K562 (cell line): ENCODE results near the gene CNKSR2. TPM values are rescaled to one million over a fixed set of nuclear protein-coding genes. Genes with fewer than 3 reads are reported as not detected.

Source experiments
- ATAC-seq: fragments of 200-7000 bp; cut with Tn5 transposase; 3 replicates; pipeline ENCODE4 v1.9.1; 2020; ENCODE audit warnings: moderate library complexity
- BruUV-seq: library from RNA; stranded (reverse); fragments of 400-500 nt; replicated peaks from 2 replicates; lab custom pipeline; 2021; lab: Mats Ljungman, UMichigan
- CTCF ChIA-PET: fragments of 300-600 bp; formaldehyde crosslinking; extraction: SDS; loops from one replicate; lab custom pipeline; 2021; ENCODE audit warnings: low intra/inter-chr PET ratio; lab: Yijun Ruan, JAX
- POLR2A ChIA-PET: fragments of 300-600, 350-650 bp; sonication (Branson Sonifier 250); formaldehyde crosslinking; extraction: SDS; loops from one replicate; lab custom pipeline; 2021; ENCODE audit warnings: antibody characterized with exemption, inconsistent platforms; lab: Yijun Ruan, JAX
- DNase-seq, 4 experiments: peaks; one replicate each; pipeline versions ENCODE4 v3.0.0 to v3.0.0-alpha.2; 2011 to 2018; ENCODE audit warnings: low spot score in 3 of 4, mixed read lengths in 3 of 4; ENCODE audit errors: extremely low read depth in 1 of 4
- FAIRE-seq: peaks from 2 replicates; lab custom pipeline; 2011; peaks lifted over from hg19 to GRCh38; lab: Jason Lieb, UNC
- H2AFZ ChIP-seq: 2 replicates; pipeline ENCODE4 v1.6.0; 2011; ENCODE audit warnings: low read depth, low read length, control low read depth, inconsistent platforms
- H3K27ac ChIP-seq: fragments of 200-600 bp; 3 replicates; pipeline ENCODE4 v1.8.0; 2011; ENCODE audit warnings: low read depth, mild to moderate bottlenecking, control low read depth, inconsistent platforms, low read length, moderate library complexity, mixed read lengths; ENCODE audit errors: extremely low read depth
- H3K27me3 ChIP-seq, 2 experiments: fragments of 300-600 bp in 1 of 2; 2 replicates in 1 of 2; 3 replicates in 1 of 2; pipeline versions ENCODE4 v1.6.0 to v1.8.0; 2011; ENCODE audit warnings: inconsistent platforms in 2 of 2, low read length in 2 of 2, mild to moderate bottlenecking in 1 of 2, mixed read lengths in 1 of 2, moderate library complexity in 1 of 2; ENCODE audit not compliant: control insufficient read depth in 2 of 2, insufficient read depth in 2 of 2
- H3K36me3 ChIP-seq: fragments of 300-600 bp; 3 replicates; pipeline ENCODE4 v1.8.0; 2011; ENCODE audit warnings: mild to moderate bottlenecking, low read length, inconsistent platforms; ENCODE audit not compliant: control insufficient read depth, insufficient read depth
- H3K4me1 ChIP-seq, 2 experiments: fragments of 200-600 bp in 1 of 2; replicated peaks in 1 of 2; 2 replicates in 1 of 2; 3 replicates in 1 of 2; pipeline versions ENCODE4 v1.5.1 to v1.8.0; 2011; ENCODE audit warnings: inconsistent platforms in 2 of 2, low read length in 2 of 2, mild to moderate bottlenecking in 1 of 2, mixed read lengths in 1 of 2, moderate library complexity in 1 of 2; ENCODE audit not compliant: control insufficient read depth in 2 of 2, insufficient read depth in 2 of 2
- H3K4me2 ChIP-seq: 2 replicates; pipeline ENCODE4 v1.6.1; 2011; ENCODE audit warnings: low read length, control low read depth, inconsistent platforms, mixed read lengths; ENCODE audit not compliant: insufficient read depth
- H3K4me3 ChIP-seq: fragments of 200-600 bp; sonication (generic), shearing (Covaris generic); 2 replicates; pipeline ENCODE4 v1.5.1; 2016; ENCODE audit warnings: control low read depth, inconsistent platforms
- H3K79me2 ChIP-seq: fragments of 200-600 bp; 3 replicates; pipeline ENCODE4 v1.8.0; 2011; ENCODE audit warnings: low read length, inconsistent platforms; ENCODE audit not compliant: control insufficient read depth, insufficient read depth
- H3K9ac ChIP-seq, 2 experiments: 2 replicates each; pipeline versions ENCODE4 v1.6.0 to v1.6.1; 2011; ENCODE audit warnings: low read depth in 2 of 2, low read length in 2 of 2, control low read depth in 1 of 2, inconsistent platforms in 1 of 2, mild to moderate bottlenecking in 1 of 2, mixed read lengths in 1 of 2; ENCODE audit not compliant: insufficient read depth in 1 of 2
- H3K9me1 ChIP-seq: one replicate; pipeline ENCODE4 v1.6.0; 2011; ENCODE audit warnings: inconsistent platforms, mild to moderate bottlenecking, low read length, moderate library complexity; ENCODE audit not compliant: control insufficient read depth, insufficient read depth
- H3K9me3 ChIP-seq: replicated peaks from 2 replicates; pipeline ENCODE4 v1.5.1; 2011; ENCODE audit warnings: low read depth, low read length, inconsistent platforms; ENCODE audit not compliant: control insufficient read depth, insufficient read depth
- H4K20me1 ChIP-seq: replicated peaks from 2 replicates; pipeline ENCODE4 v1.6.1; 2011; ENCODE audit warnings: low read length, inconsistent platforms, mixed read lengths; ENCODE audit not compliant: control insufficient read depth, insufficient read depth
- ATF7 ChIP-seq: fragments of 450-650 bp; IDR thresholded peaks from 2 replicates; pipeline ENCODE4 v1.7.1; 2014; ENCODE audit warnings: mild to moderate bottlenecking, moderate library complexity
- HNRNPLL ChIP-seq: fragments of 200-400 bp; formaldehyde crosslinking; IDR thresholded peaks from 2 replicates; pipeline ENCODE4 v1.6.1; 2017; ENCODE audit warnings: low read length, low read depth, mild to moderate bottlenecking; ENCODE audit not compliant: poor library complexity, severe bottlenecking
- RREB1 ChIP-seq: fragments of 250-450 bp; sonication (Bioruptor Pico); IDR thresholded peaks from 2 replicates; pipeline ENCODE4 v1.4.0; 2020
- ZFP36 ChIP-seq: fragments of 150-350 bp; IDR thresholded peaks from 2 replicates; pipeline ENCODE4 v1.6.1; 2018; ENCODE audit warnings: low read length, low read depth; ENCODE audit not compliant: partially characterized antibody
- ZNF263 ChIP-seq: sonication (generic); formaldehyde crosslinking; IDR thresholded peaks from 2 replicates; pipeline ENCODE4 v1.8.0; 2022; ENCODE audit warnings: mild to moderate bottlenecking, missing genetic modification reagents, borderline replicate concordance
- ZNF282 ChIP-seq: sonication (generic); formaldehyde crosslinking; IDR thresholded peaks from 2 replicates; pipeline ENCODE4 v1.8.1; 2023; ENCODE audit warnings: missing genetic modification reagents
- WGBS: fragments of 100-300 bp; shearing (Covaris generic); methylation state at CpG from one replicate; pipeline ENCODE4 v1.1.6; 2016; ENCODE audit warnings: low coverage, mixed read lengths; ENCODE audit not compliant: insufficient coverage; ENCODE audit errors: missing lambda C conversion rate; 5-methylcytosine and 5-hydroxymethylcytosine counted together
- in situ Hi-C: fragments of 300-500 bp; cut with MboI; formaldehyde crosslinking; loops from 4 replicates; pipeline ENCODE4 v1.15.0; 2018; ENCODE audit warnings: inconsistent platforms, mixed read lengths
- intact Hi-C: fragments of 100-400 bp; cut with micrococcal nuclease; formaldehyde crosslinking; loops from 2 replicates; pipeline ENCODE4 v1.14.2; 2022
- polyA plus RNA-seq, 8 experiments: library from polyadenylated mRNA; depleted of rRNA in 4 of 8; stranded (reverse) in 5 of 8; unstranded in 3 of 8; fragments of >200 nt; fragmentation: Nextera tagmentation in 2 of 8; fragmentation: Illumina TruSeq in 1 of 8; extraction: Ambion mirVana in 2 of 8; extraction: Trizol in 1 of 8; gene quantifications; 2 replicates each; pipeline versions ENCODE4 v1.2.1 to v1.2.3, GENCODE V29; 2011 to 2014; ENCODE audit warnings: inconsistent platforms in 1 of 8, missing spikeins in 1 of 8
- total RNA-seq, 7 experiments: library from RNA; depleted of rRNA in 6 of 7; stranded (reverse); fragments of >200 nt in 6 of 7; fragmentation: Illumina TruSeq in 2 of 7; extraction: Trizol in 2 of 7; gene quantifications; 2 replicates each; pipeline versions ENCODE4 v1.2.1 to v1.2.3, GENCODE V29; 2011 to 2021; ENCODE audit warnings: low replicate concordance in 1 of 7

The CNKSR2 gene
- total and polyA plus RNA-seq, 9 of the 15 experiments (the other 6 are each of a cell fraction or from before 2014, with no cell fraction given) = not detected

GRCh38 chrX:21610168-21610567 lies 235.9 kb downstream of the CNKSR2 start:
- CTCF ChIA-PET = no interaction called here
- TF ChIP-seq ZNF263 (CRISPR knock-in tag) (no peak), ATF7 (no peak)
- in situ Hi-C loops = no loop called here

GRCh38 chrX:21612154-21612553 lies 237.9 kb downstream of the CNKSR2 start:
- H3K9me3 ChIP-seq = no peaks in the 10 kb centered on the region; the same call in 1 of the 2 replicates
- whole genome bisulfite sequencing = 2% methylated on average over 3 of the region's 5 CpGs
- FAIRE-seq (no peak), DNase-seq (no peak)
- no peak overlapping the region for H3K9ac ChIP-seq
- H3K4me2 ChIP-seq = no peak overlapping the region
- CTCF ChIA-PET = no interaction called here
- H3K79me2 ChIP-seq = no peaks in the 10 kb centered on the region
- intact Hi-C loops = no loop called here
- no peaks in the 10 kb centered on the region for H3K9me1 ChIP-seq
- no peak overlapping the region for H3K4me3 ChIP-seq
- BruUV-seq = no TSS peak
- no peaks in the 10 kb centered on the region for H3K4me1 ChIP-seq
- no peaks in the 10 kb centered on the region for H3K36me3 ChIP-seq
- H2AFZ ChIP-seq = no peak overlapping the region
- POLR2A ChIA-PET = no interaction called here
- TF ChIP-seq HNRNPLL (no peak), ZFP36 (no peak), RREB1 (CRISPR knock-in tag) (no peak), ZNF282 (CRISPR knock-in tag) (no peak)
- TF ChIP-seq, all 486 proteins: peak for 0
- no peaks in the 10 kb centered on the region for H4K20me1 ChIP-seq
- no peak for ATAC-seq
- H3K27ac ChIP-seq = no peak overlapping the region
- in situ Hi-C loops = no loop called here
- no peaks in the 10 kb centered on the region for H3K27me3 ChIP-seq

More at GRCh38 chrX:21610168-21610567, 235.9 kb downstream of the CNKSR2 start:
- no peaks in the 10 kb centered on the region for H3K79me2 ChIP-seq
- BruUV-seq = no TSS peak
- WGBS = 7% methylated on average over 1 of the region's 1 CpG
- no peaks in the 10 kb centered on the region for H3K36me3 ChIP-seq
- no peak overlapping the region for H3K27ac ChIP-seq
- no peak overlapping the region for H2AFZ ChIP-seq
- no peak overlapping the region for H3K4me2 ChIP-seq
- H3K9ac ChIP-seq = no peak overlapping the region
- H4K20me1 ChIP-seq = no peaks in the 10 kb centered on the region
- POLR2A ChIA-PET = no interaction called here
- no peaks in the 10 kb centered on the region for H3K9me3 ChIP-seq
- ATAC-seq = no peak
- H3K4me3 ChIP-seq = no peak overlapping the region
- no peaks in the 10 kb centered on the region for H3K9me1 ChIP-seq
- DNase-seq = no peak
- intact Hi-C loops = no loop called here
- no peak for FAIRE-seq
- no peaks in the 10 kb centered on the region for H3K4me1 ChIP-seq
- H3K27me3 ChIP-seq = no peaks in the 10 kb centered on the region
